ENCODE measurements around the gene IL1RAP.

DNA sequence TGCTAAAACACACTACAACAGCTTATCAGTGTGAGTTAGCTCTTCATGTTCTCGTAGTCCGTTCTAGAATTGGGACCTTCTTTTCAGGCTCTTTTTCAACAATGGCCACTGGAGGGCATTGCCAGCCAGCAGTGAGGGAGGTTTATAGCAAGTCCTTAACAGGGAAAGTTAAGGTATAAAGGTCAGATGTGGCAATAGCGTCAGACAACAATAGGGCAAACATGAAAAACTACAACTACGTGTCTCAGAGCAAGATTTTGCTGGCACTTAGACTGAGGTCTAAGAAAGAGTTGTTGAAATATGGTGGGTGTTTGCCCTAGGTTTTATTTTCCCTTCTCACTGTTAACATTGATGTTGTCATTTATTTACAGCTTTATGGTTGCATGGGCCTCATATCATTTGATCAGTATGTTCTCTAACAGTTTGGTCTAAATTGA, 187.2 kb downstream of the IL1RAP start:
- TF ChIP-seq CTCF (conservative IDR thresholded peaks at IDR 0.05; ENCODE audit: low read depth in 2 of 2): peak; percentile 69 to 88
- no peak for TF ChIP-seq EZH2 (IDR thresholded peaks at IDR 0.05; ENCODE audit: low read depth, unreplicated experiment)
- no peak for TF ChIP-seq POLR2AphosphoS5 (IDR thresholded peaks at IDR 0.05; ENCODE audit: low read depth)
- TF ChIP-seq, protein P1, sequence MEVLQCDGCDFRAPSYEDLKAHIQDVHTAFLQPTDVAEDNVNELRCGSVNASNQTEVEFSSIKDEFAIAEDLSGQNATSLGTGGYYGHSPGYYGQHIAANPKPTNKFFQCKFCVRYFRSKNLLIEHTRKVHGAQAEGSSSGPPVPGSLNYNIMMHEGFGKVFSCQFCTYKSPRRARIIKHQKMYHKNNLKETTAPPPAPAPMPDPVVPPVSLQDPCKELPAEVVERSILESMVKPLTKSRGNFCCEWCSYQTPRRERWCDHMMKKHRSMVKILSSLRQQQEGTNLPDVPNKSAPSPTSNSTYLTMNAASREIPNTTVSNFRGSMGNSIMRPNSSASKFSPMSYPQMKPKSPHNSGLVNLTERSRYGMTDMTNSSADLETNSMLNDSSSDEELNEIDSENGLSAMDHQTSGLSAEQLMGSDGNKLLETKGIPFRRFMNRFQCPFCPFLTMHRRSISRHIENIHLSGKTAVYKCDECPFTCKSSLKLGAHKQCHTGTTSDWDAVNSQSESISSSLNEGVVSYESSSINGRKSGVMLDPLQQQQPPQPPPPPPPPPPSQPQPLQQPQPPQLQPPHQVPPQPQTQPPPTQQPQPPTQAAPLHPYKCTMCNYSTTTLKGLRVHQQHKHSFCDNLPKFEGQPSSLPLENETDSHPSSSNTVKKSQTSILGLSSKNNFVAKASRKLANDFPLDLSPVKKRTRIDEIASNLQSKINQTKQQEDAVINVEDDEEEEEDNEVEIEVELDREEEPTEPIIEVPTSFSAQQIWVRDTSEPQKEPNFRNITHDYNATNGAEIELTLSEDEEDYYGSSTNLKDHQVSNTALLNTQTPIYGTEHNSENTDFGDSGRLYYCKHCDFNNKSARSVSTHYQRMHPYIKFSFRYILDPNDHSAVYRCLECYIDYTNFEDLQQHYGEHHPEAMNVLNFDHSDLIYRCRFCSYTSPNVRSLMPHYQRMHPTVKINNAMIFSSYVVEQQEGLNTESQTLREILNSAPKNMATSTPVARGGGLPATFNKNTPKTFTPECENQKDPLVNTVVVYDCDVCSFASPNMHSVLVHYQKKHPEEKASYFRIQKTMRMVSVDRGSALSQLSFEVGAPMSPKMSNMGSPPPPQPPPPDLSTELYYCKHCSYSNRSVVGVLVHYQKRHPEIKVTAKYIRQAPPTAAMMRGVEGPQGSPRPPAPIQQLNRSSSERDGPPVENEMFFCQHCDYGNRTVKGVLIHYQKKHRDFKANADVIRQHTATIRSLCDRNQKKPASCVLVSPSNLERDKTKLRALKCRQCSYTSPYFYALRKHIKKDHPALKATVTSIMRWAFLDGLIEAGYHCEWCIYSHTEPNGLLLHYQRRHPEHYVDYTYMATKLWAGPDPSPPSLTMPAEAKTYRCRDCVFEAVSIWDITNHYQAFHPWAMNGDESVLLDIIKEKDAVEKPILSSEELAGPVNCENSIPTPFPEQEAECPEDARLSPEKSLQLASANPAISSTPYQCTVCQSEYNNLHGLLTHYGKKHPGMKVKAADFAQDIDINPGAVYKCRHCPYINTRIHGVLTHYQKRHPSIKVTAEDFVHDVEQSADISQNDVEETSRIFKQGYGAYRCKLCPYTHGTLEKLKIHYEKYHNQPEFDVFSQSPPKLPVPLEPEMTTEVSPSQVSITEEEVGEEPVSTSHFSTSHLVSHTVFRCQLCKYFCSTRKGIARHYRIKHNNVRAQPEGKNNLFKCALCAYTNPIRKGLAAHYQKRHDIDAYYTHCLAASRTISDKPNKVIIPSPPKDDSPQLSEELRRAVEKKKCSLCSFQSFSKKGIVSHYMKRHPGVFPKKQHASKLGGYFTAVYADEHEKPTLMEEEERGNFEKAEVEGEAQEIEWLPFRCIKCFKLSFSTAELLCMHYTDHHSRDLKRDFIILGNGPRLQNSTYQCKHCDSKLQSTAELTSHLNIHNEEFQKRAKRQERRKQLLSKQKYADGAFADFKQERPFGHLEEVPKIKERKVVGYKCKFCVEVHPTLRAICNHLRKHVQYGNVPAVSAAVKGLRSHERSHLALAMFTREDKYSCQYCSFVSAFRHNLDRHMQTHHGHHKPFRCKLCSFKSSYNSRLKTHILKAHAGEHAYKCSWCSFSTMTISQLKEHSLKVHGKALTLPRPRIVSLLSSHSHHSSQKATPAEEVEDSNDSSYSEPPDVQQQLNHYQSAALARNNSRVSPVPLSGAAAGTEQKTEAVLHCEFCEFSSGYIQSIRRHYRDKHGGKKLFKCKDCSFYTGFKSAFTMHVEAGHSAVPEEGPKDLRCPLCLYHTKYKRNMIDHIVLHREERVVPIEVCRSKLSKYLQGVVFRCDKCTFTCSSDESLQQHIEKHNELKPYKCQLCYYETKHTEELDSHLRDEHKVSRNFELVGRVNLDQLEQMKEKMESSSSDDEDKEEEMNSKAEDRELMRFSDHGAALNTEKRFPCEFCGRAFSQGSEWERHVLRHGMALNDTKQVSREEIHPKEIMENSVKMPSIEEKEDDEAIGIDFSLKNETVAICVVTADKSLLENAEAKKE (CRISPR knock-in tag; IDR thresholded peaks at IDR 0.05): no peak
- no peak for TF ChIP-seq EZH2phosphoT487 (IDR thresholded peaks at IDR 0.05; ENCODE audit: unreplicated experiment)
- TF ChIP-seq JUNB (IDR thresholded peaks at IDR 0.05; ENCODE audit: unreplicated experiment): no peak
- no peak for TF ChIP-seq ZNF331 (CRISPR knock-in tag; IDR thresholded peaks at IDR 0.05; ENCODE audit: low read depth)
